HG02759 (cell line): ENCODE results near the gene POFUT2.

Source experiments
- ATAC-seq: cut with Tn5 transposase; IDR thresholded peaks from one replicate; pipeline ENCODE4 v1.9.1; 2021; ENCODE audit warnings: mild to moderate bottlenecking, moderate library complexity; ENCODE audit not compliant: unreplicated experiment

The POFUT2 gene

GRCh38 chr21:45226540-45227326 is 61.0 kb downstream of the POFUT2 start:
- ATAC-seq: no peak

DNA sequence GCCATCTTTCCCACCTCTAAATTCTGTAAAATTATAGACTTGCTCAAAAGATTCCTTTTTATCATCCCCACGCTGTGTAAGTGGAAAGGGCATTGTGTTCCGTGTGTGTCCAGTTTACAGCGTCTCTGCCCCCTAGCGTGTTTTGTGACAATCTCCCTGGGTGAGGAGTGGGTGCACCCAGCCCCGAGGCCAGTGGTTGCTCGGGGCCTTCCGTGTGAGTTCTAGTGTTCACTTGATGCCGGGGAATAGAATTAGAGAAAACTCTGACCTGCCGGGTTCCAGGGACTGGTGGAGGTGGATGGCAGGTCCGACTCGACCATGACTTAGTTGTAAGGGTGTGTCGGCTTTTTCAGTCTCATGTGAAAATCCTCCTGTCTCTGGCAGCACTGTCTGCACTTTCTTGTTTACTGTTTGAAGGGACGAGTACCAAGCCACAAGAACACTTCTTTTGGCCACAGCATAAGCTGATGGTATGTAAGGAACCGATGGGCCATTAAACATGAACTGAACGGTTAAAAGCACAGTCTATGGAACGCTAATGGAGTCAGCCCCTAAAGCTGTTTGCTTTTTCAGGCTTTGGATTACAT is 61.9 kb downstream of the POFUT2 start:
- no peak for ATAC-seq

- ATAC-seq: no peak
Observed at GRCh38 chr21:45225041-45225740, 62.5 kb downstream of the POFUT2 start.

- no peak for ATAC-seq
Observed at GRCh38 chr21:45224189-45224938, 63.3 kb downstream of the POFUT2 start.

DNA sequence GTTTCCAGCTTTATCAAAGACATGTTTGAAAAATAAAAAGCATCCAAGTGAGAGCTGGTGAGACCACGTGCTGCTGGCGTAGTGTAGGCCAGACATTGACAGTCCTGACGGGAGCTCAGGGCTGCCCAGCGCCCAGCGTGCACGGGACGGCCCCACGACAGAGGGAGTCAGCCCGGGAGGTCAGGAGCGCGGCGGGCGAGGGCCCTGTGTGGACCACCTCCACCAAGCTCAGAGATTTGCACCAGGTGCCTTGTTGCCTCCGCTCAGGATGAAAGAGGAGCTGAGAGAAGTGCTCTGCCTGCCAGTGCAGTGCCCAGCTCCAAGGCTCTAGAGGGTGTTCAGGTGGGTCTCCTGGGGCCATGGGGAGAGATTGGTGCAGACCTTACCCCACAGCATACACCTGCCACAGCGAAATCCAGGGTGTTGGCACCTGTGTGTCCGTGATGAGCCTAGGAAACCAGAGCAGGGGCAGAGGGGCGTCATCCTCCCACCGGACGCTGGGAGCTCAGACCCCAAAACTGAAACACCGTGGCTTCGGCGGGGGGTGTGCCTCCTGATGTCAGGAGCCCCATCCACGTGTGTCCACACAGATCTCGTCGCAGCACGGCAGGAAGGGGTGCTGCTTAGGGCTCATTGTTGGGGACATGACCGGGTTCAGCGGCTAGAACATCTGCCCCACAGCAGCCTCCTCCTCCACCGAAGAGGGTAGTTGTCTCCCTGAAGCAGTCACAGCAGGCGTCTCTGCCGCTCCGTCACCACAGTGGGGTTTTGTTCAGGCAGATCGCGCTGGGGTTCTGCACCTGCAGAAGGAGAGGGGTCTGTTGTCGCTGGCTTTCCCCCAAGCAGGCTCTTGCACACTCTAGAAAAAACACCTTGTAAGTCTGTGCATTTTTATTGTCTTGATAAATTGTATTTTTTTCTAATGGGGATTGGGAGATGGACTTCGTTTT is 64.2 kb downstream of the POFUT2 start:
- no peak for ATAC-seq

DNA sequence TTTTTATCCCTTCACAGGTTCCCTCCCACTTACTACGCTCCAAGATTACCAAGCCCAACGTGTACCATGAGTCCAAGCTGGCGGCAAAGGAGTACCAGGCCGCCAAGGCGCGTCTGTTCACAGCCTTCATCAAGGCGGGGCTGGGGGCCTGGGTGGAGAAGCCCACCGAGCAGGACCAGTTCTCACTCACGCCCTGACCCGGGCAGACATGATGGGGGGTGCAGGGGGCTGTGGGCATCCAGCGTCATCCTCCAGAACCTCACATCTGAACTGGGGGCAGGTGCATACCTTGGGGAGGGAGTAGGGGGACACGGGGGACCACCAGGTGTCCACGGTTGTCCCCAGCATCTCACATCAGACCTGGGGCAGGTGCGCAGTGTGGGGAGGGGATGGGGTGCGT is 65.7 kb downstream of the POFUT2 start:
- ATAC-seq: no peak

GRCh38 chr21:45220714-45221490 is 66.8 kb downstream of the POFUT2 start:
- no peak for ATAC-seq

- ATAC-seq: no peak
Observed at GRCh38 chr21:45220071-45220481, 67.6 kb downstream of the POFUT2 start.

DNA sequence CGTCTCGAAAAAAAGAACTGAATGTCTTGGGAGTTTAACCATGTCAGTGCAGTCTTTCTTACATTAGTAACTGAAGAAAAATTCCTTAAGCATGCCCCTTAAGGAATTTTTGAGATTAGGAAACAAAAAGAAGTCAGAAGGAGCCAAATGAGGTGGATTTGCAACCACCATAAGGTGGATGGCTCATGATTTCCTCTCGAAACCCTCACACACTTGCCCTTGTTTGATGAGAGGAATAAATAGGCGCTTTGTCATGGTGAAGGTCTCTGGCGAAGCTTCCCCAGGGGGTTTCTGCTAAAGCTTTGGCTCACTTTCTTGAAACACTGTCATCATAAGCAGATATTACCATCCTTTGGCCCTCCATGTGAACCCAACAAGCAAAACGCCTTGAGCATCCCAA is 68.2 kb downstream of the POFUT2 start:
- no peak for ATAC-seq

DNA sequence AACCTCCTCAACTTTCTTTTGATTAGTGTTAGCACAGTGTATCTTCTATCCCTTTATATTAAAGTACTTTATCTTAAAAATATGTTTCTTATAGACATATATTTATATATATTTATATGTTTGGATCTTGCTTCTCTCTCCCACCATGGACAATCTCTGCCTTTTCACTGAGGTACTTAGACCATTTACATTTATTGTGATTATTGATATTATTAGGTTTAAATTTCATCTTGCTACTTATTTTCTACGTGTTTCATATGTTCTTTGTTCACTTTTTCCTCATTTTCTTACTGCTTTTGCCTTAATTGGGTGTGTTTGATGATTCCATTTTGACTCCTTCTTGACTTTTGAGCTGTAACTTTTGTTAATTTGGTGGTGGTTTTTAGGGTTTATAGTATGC is 70.7 kb downstream of the POFUT2 start:
- ATAC-seq: no peak

- no peak for ATAC-seq
Observed at GRCh38 chr21:45215213-45215612, 72.5 kb downstream of the POFUT2 start.
